ENCODE data around the gene KLHDC3.

KLHDC3 gene, protein sequence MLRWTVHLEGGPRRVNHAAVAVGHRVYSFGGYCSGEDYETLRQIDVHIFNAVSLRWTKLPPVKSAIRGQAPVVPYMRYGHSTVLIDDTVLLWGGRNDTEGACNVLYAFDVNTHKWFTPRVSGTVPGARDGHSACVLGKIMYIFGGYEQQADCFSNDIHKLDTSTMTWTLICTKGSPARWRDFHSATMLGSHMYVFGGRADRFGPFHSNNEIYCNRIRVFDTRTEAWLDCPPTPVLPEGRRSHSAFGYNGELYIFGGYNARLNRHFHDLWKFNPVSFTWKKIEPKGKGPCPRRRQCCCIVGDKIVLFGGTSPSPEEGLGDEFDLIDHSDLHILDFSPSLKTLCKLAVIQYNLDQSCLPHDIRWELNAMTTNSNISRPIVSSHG

DNA sequence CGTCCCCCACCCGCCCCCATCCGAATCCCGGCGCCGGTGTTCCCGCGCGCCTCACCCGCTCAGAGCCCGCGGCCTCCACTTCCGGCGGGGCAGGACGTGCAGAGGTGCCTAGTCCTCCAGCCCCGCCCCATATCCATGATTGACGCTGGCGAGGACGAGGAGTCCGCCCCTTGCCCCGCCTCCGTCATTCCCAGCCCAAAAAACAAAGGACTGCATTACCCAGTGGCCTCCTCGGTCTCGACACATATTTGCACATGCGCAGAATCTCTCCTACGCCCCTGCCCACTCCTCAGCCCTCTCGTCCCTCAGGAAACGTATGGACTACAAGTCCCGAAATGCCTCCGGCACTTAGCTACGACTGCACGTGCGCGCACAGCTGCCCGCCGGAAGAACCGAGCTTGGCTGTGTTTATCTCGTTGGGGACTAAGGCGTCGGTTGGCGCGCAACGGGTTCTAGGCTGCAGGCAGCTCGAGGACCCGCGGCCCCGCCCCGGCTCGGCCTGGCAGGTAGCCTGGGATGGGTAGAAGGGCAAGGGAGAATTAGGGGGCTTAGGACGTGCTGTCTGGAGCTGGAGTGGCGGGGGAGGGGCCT lies at the start of gene KLHDC3, which contains the start of gene MEA1:
KLHDC3 (plus strand) TSS at position 407 of the 591 bp plus-strand sequence. CDS start 2,944 bp downstream, outside the sequence.
MEA1 (minus strand) TSS at position 104 of the 591 bp plus-strand sequence. CDS start 133 bp downstream, outside the sequence.
- peak; percentile 100 for DNase-seq (ENCODE audit: low spot score)

DNA sequence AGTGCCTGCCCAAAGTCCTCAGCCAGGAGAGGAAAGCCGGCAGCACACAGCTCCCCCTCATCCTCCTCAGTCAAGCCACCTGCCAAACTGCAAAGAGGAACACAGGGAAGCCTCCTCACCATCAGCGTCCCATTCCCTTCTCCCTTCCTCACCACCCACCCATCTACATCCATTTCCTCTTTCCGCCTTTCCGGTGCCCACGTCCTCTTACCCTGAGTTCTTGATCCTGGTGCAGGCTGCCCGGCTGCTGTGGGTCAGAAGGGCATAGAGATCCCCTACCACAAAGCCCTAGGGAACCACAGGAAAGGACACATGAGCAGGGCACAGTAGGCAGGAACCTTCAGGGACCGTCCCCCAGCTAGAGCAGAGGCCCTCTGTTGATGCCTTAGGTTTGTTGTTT lies 47.5 kb upstream of the KLHDC3 start:
- DNase-seq (ENCODE audit: low spot score), result no peak

DNA sequence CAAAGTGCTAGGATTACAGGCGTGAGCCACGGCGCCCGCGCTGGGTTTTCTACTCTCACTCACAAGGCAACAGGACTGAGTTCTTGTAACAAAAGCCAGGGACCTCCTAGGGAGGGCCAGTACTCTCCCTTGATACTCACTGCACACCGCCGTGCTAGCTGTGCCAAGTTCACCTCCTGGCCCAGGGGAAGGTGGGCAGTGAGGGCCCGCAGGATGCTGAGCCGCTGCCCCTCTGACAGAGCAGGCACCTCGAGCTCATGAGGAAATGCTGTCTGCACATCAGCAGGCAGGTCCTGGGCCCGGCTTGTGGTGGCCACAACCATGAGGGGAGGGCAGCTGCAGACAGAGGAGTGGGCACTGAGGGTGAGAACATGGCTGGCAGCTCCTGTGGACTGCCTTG lies 46.8 kb upstream of the KLHDC3 start:
- DNase-seq (ENCODE audit: low spot score), result no peak

DNA sequence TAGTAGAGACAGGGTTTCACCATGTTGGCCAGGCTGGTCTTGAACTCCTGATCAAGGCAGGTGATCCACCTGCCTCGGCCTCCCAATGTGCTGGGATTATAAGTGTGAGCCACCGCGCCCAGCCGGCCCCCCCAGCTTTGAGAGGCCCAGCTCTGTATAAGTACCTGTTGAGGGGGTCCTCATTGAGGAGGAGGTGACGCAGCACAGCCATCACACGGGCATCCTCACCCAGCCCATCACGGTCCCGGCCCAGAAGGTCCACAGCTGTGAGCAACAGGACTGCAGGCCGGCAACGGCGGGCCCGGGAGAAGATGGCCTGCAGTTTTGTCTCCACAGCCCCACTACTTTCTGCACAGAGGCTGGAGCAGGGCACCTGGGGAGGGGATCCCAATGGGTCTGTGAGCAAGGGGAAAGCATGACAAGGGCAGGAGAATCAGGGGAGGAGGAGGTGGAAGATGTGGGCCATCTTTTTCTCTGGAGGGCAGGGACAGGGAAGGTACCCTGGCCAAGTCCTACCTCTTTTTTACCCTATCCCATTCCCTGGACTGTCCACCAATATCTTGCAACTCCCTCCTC lies 45.8 kb upstream of the KLHDC3 start:
- DNase-seq (ENCODE audit: low spot score), result no peak

DNA sequence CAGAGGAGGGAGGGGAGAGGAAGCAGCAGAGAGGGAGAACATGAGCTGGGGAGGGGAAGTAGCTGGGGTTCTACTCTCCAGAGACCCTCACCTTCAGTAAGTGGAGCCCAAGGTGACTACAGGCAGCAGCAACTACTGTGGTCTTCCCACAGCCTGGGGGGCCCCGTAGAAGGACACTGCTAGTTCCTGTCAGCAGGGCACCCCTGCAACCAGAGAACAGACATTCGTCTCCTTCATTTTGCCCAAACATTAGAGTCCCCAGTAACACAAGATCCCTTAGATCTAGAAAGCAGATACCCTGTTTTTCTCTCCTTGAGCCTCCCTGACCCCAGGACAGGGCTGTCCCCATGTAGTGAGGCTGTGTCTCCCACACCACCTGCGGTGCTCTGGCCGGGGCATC lies 45.3 kb upstream of the KLHDC3 start:
- DNase-seq (ENCODE audit: low spot score), result no peak

DNA sequence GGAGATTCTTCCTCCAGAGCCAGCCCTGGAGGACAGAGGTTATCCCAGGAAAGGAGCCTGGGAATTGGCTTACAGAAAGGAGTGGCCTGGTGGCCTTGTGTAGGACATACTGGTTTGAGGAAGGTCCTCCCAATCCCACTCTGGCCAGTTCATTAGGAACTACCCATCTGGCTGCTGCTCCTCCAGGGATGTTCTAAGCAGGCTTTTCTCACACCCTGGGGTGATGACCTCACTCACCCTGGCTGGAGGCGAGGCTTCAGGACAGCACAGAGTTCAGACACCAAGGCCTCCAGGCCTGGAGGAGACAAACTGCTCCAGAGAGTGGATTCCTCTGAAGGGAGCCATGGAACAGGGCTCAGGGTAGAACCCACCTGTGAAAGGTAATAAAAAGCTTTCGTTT lies 44.6 kb upstream of the KLHDC3 start:
- DNase-seq (ENCODE audit: low spot score), result no peak

DNA sequence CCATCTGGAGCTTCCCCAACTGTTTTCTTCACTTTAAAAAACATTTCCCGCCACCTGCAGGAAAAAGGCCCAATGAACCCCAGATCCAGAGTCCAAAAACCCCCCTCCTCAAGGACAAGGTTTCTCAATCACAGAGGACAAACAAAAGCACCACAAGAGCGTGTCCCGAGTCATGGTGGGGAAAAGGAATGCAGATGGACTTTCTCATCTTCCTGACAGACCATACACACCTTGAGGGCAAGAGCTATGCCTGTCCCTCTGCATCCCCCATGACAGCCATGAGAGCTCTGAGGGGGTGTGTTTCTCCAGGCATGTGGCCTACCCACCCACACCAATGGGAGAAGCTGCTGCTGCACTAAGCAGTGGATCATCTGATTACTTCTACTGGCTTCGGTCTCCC lies 44.1 kb upstream of the KLHDC3 start:
- no peak for DNase-seq (ENCODE audit: low spot score)

DNA sequence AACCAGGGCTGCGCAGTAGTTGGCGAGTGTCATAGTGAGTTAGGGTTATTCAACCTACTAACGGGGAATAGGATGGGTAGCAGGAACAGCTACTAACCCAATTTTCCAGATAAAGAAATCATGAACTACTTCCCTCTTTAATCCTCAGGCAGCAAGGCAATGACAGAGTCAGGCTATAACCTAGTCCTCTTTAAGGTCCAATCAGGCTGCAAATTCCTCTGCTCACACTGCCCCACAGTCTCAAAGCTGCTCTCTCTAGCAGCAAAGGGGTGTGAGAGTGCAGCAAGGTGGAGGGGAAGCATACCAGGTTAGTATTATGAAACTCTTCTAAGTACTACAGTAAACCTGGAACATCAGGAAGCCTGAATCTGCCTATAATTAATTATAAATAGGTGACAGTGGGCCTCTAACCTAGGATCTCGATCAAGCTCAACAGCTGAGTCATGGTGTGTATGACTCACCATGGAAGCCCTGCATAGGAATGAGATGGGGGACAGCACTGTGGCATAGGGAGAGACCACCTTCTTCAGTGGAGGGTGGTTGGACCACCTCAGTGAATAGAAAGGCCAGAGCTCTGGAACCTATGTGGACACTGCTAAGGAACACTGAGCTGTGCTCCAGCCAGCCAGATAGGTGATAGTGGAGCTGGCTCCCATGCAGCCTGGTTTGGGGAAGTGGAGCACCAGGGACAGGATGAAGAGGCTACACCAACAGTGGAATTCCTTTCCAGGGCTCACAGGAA lies 43.0 kb upstream of the KLHDC3 start:
- DNase-seq (ENCODE audit: low spot score), result peak; percentile 57

DNA sequence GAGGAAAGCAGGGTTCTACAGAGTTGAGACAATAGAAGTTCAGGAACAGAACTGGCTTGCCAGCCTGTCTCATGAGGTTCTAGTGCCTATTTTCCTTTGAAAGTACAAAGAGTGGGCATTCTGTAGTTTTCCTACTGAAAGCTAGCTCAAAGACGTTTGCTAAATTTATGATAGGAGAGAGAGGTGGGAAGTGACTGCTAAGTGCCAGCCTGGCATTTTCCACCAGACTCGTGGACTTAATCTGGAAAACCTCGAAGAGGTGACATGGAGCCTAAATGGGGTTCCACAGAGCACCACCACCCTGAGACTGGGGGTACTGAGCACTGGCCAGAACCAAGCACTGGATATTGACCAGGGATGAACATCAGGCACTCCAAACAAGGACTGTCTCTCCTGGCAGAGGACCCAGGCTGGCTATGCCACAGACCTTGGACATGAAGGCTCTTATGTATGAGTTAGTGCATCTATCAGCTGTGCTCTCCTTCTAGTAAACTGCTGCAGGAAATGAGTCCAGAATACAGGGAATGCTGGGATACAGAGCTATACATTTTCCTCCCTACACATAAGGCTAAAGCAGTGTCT lies 42.2 kb upstream of the KLHDC3 start:
- no peak for DNase-seq (ENCODE audit: low spot score)

DNA sequence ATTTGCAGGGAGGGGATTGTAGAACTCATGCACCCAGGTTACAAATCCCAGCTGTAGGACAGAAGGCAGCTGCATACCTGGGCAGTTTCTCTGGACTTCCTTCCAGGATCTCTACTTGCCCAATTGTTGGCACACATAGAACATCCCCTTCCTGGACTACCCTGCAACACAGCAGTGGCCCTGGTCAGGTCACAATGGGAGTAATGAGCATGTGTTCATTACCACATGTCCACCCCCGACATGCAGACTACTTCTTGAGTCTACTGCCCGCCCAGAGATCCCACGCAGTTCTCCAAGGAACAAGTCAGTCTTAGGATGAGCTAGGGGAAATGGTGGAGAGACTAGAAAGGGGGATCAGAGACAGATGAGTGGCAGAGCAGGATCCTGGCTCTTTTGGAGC lies 40.1 kb upstream of the KLHDC3 start:
- DNase-seq (ENCODE audit: low spot score), result no peak

DNA sequence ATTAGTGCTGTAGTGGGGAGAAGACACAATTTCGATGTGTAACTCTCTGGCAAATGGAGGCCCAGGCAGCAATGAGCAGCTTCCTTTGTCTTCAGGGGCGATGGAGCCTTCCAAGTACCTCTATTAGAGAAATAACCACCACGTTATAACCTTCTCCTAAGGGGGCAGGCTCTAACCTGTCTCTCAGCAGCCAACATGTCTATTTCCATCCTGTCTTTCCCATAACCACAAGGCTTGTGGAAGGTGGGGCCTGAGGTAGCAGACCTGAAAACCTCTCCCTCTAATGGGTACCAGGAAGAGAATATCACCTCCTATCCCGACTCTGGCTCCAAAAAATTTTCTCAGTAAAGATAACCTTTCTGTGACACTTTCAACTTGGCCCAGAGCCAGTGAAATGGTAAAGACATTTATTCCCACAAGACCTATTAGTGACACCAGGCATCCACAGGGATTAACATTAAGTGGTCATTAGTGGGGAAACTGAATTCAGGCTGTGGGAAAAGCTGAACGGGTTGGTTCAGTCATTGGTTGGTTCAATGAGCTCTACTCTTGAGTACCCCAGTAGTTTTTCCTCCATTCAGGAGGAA lies 39.0 kb upstream of the KLHDC3 start:
- no peak for DNase-seq (ENCODE audit: low spot score)

DNA sequence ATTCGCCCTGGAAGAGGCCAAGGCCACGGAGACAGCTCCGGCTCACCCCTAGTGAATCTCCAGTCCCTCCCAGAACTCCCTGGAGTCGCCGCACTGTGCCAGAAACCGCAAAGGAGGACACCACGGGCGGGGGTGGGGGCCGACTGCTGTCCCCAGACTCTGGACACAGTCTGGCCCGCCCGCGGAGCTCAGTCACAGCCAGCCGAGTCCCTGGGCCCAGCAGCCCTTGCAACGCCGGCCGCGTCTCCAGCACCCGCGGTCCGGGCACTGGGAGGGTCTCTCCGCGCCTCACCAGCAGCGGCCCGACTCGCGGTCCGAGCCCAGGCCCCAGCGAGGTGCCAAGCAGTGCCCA lies 35.6 kb upstream of the KLHDC3 start:
- DNase-seq (ENCODE audit: low spot score), result peak; percentile 42

DNA sequence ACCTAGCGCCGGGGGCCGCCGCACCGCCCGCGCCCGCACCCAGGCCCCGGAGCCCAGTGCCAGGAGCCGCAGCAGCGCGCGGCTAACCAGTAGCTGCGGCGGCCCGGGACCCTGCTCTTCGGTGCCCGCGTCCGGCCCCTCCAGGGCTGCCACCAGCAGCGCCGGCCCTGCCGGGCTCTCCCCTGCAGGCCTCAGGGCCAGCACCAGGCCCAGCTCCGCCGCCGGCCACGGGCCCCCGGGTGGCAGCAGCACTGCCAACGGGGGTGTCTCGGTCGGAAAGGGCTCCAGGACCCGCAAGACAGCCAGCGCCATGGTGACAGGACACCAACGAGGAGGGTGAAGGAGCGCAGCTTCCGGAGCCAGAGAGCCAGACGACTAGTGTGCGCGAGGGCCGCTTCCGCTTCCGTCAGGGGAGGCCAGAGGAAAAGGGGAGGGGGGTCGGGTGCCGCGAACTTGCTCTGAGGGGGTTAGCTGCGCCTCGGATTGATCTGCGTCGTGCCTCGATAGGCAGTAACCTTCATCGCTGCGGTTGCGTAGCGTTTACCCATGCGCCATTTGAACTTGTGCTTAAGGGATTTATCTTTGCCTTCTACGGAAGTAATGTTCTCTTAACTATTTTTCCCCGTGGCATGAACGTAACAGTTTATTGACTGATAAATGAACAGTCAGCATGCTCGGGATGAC lies 35.1 kb upstream of the KLHDC3 start, which contains the start of gene PEX6:
PEX6 (minus strand) TSS at position 343 of the 684 bp plus-strand sequence; CDS start at position 312, 31 bp downstream.
- DNase-seq (ENCODE audit: low spot score), result peak; percentile 87

DNA sequence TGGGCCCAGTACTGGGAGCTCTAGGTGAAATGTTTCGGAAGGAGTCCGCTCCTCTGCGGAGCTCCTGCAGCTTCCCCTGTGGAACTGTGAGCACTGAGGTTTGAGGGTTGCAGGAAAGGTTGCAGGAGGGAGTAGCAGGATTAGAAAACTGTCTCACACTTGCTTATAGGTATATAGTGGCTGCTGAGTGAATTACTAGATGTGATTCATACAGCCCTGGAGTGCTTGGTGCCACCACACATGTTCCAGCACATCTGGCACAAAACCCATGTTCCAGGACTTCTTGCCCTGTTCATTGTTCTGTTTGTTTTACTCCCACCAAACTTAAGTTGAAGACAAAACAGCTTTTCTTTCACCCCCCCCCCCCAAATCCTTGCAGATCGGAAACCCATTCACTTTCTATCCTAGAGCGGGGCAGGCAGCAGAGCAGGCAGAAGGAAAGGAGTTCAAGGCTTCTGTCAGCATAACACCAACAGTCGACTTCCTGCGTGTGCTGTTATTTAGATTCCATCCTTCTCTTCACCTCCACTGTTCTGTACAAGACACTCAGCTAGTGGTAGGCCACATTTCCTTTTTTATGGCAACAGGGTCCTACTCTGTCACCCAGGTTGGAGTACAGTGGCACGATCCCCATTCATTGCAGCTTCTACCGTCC lies 34.4 kb upstream of the KLHDC3 start:
- DNase-seq (ENCODE audit: low spot score), result peak; percentile 50

DNA sequence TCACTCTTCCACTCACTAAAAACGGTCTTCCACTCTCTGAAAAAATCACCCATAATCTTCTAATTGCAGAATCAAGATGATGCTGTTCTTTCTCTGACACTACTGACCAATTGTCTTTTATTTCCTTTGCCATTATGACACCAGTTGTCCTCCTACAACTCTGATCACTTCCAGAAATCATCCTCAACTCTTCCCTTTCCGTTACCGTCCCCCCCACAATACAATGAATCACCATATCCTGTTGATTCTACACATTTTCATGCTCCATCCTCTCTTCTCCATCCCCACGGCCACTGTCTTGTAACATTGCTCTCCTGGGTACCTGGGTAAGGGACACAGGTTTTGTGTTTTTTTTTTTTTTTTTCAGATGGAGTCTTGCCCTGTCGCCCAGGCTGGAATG lies 32.2 kb upstream of the KLHDC3 start:
- no peak for DNase-seq (ENCODE audit: low spot score)

DNA sequence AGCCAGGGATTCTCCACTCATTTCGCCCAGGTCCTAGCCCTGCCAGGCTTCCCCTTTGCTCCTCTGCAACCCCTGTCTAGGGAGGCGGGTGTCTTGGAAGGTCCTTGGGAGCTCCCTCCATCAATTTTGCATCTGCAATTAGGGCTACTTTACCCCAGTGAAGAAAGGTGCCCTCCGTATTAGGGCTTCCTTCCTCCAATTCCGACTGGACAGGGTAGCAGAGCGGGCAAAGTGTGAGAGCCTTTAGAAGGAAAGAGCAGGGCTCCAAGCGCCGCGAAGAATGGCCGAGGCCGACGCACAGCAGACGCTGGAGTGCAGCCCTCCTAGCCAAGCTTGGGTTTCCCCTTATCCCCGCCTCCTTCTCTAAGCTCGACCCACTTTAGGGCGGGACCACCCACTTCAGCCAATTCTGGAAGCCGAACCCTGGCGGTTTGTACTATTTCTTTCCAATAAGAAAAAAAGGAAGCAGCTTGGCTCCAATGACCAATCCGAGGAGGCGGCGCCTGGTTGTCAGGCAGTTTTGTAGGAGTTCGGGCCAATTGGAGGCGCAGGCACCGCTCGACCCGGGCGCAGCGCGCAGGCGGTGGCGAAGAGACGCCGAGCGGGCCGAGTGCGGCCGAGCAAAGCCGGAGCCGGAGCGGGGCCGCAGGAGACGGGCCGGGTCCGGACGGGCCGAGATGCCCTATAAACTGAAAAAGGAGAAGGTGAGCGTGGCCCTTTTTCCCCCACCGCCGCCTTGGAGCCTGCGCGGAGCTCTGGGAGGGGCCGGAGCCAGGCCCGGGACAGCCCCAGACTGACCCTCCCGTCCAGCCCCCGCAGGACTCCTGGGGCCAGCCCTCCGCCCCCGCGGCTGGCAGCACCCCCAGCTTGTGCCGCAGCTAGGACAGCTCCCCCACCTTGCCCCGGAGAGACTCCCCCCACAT lies 29.8 kb upstream of the KLHDC3 start, which contains the start of gene PPP2R5D:
PPP2R5D (plus strand) TSS at position 570 of the 923 bp plus-strand sequence; CDS start at position 678, 108 bp downstream.
- peak; percentile 99 for DNase-seq (ENCODE audit: low spot score)

DNA sequence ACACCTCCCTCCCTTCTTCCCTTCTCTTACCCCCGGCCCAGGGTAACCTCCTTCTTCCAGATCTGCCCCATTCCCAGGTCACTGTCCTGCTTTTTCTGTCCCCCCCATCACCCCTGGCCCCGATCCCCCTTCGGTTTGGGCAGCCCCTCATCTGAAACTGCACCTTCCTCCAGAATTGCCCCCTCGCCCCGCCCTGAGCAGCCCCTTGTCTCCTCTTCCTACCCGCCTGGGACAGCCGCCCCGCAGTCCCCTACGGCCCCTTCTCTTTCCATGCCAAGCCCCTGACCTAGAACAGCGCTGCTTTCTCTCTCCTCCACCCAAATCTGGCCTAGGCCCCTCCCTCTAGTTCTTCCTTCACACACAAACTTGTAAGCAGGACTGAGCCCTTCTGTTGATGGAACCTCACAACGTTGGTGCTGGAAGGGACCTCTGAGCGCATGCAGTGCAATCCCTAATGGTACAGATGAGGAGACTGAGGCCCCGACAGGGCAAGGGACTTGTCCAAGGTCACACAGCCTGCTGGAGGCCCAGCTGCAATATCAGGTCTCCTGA lies 29.0 kb upstream of the KLHDC3 start:
- no peak for DNase-seq (ENCODE audit: low spot score)

DNA sequence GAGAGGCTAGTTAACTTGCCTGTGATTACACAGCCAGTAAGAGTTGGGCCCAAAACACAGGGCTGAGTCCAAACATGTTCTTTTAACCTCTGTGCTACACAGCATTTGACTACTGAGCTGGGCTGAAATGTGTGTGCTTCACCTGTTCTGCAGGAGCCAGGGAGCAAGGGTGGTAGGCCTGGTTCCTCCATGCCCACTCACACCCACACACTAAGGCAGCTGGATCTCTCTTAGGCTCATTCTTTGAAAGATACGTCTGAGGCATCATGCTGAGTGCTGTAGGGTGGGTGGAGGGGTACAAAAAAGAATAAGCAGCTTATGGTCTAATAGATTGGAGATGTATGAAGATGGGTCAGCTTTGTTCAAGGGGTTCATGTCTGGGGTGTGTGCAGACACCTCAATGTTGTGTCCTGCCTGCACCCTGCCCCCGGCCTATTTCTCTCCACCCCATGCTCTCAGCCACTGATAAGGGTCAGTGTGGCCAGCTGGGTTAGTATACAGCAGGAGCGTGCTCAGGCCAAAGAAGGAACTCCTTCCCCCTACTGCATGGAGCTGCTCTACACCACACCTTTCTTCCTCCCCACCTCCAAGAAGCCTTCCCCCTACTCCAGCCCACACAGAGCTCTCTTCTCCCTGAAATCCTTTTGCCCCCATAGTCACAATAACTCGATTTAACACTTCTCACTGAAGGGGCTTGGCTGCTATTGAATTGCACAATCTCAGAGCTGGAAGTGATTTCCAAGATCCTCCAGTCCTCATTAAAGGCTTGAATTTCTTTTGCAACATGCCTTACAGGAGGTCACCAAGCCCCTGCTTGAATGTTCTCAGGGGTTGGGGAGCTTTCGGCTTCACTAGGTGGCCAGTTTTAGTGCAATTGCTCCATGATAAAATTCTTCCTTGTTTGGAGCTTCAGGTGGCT lies 26.3 kb upstream of the KLHDC3 start:
- no peak for DNase-seq (ENCODE audit: low spot score)
